Measurements from ENCODE around the gene ASAP2. TPM values are rescaled to one million over a fixed set of nuclear protein-coding genes. Genes with fewer than 3 reads are reported as not detected.

Gene ASAP2
- polyA plus RNA-seq, 3 donors = 0.08 to 1.1 (median 0.20) TPM

DNA sequence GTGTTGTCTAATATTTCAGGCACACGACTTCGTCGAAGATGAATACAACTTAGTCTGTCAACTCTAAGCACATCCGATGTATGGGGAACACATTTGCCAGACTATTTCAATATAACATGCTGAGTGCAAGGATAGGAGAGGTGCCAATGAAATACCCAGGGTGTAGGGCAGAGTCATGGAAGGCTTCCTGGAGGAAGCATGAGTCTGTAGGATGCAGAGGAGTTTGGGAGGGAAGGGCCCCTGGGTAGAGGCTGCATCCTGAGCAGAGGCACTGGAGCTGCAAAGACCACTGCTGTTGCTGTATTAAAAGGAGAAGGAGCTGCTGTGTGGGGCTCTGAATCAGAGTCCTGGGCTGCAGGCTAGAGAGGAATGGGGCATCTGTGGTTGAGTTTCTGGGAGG is 89.9 kb downstream of the ASAP2 start:
- no peak overlapping the region for H3K4me3 Mint-ChIP-seq
- Histone ChIP-seq H3K36me3 (replicated peaks in 1 of 2; ENCODE audit: control insufficient read depth in 1 of 2, insufficient read depth in 2 of 2, low read length in 2 of 2) (no peaks in the 10 kb centered on the region), H2AFZ (ENCODE audit: insufficient read depth, low read depth, low read length, poor library complexity, severe bottlenecking) (no peak overlapping the region), H3K4me2 (replicated peaks; ENCODE audit: extremely low read depth, low read length, poor library complexity, severe bottlenecking) (no peak overlapping the region), H3K9me3 (replicated peaks in 1 of 2; ENCODE audit: control insufficient read depth in 1 of 2, insufficient read depth in 1 of 2, low read length in 2 of 2) (no peaks in the 10 kb centered on the region), H3K4me3 (replicated peaks in 1 of 3; ENCODE audit: low read depth in 2 of 3, low read length in 3 of 3) (no peak overlapping the region), H3K27ac (ENCODE audit: low read depth in 1 of 2, low read length in 2 of 2) (no peak overlapping the region), H3K79me2 (ENCODE audit: insufficient read depth, low read length) (no peaks in the 10 kb centered on the region), H4K20me1 (ENCODE audit: insufficient read depth, low read length) (no peaks in the 10 kb centered on the region), H3K27me3 (ENCODE audit: control insufficient read depth in 2 of 2, insufficient read depth in 2 of 2, low read length in 2 of 2) (no peaks in the 10 kb centered on the region), H3K9ac (ENCODE audit: insufficient read depth, low read length, poor library complexity, severe bottlenecking) (no peak overlapping the region), H3K4me1 (ENCODE audit: control insufficient read depth in 1 of 2, insufficient read depth in 2 of 2, low read length in 2 of 2) (no peaks in the 10 kb centered on the region)
- no peak for DNase-seq
- H3K9me3 Mint-ChIP-seq = no peaks in the 10 kb centered on the region
- no CpG with 5 or more reads among the region's 4 CpGs for WGBS (ENCODE audit: insufficient coverage)
- intact Hi-C loops (cut with micrococcal nuclease) = no loop called here
- no peak overlapping the region for H3K27ac Mint-ChIP-seq
- H3K36me3 Mint-ChIP-seq = no peaks in the 10 kb centered on the region
- TF ChIP-seq, protein P1, sequence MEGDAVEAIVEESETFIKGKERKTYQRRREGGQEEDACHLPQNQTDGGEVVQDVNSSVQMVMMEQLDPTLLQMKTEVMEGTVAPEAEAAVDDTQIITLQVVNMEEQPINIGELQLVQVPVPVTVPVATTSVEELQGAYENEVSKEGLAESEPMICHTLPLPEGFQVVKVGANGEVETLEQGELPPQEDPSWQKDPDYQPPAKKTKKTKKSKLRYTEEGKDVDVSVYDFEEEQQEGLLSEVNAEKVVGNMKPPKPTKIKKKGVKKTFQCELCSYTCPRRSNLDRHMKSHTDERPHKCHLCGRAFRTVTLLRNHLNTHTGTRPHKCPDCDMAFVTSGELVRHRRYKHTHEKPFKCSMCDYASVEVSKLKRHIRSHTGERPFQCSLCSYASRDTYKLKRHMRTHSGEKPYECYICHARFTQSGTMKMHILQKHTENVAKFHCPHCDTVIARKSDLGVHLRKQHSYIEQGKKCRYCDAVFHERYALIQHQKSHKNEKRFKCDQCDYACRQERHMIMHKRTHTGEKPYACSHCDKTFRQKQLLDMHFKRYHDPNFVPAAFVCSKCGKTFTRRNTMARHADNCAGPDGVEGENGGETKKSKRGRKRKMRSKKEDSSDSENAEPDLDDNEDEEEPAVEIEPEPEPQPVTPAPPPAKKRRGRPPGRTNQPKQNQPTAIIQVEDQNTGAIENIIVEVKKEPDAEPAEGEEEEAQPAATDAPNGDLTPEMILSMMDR (IDR thresholded peaks at IDR 0.05) = no peak
- H3K27me3 Mint-ChIP-seq (ENCODE audit: low read depth in 3 of 3) = peaks cover 0 to 2% (median 0%) of the 10 kb centered on the region in 3 donors
- no peaks in the 10 kb centered on the region for H3K4me1 Mint-ChIP-seq

DNA sequence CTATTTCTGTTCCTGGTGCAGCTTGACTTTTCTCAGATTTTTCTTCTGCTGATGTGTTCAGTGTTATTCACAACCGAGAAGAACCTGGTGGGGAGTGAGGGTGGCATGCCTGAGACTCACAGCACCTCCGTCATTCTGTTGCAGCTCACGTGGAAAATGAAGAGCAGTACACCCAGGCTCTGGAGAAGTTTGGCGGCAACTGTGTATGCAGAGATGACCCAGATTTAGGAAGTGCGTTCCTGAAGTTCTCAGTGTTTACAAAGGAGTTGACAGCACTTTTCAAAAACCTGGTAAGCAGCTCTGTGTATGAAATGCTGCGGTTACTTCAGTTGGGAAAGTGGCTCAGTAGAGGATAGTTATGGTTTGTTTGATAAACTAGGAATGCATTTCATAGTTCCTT is 90.5 kb downstream of the ASAP2 start:
- no peaks in the 10 kb centered on the region for H3K27me3 ChIP-seq (ENCODE audit: control insufficient read depth in 2 of 2, insufficient read depth in 2 of 2, low read length in 2 of 2)
- no peak overlapping the region for H3K4me3 Mint-ChIP-seq
- no peak for DNase-seq
- no peak overlapping the region for H3K27ac Mint-ChIP-seq
- no peaks in the 10 kb centered on the region for H3K9me3 Mint-ChIP-seq
- H3K9me3 ChIP-seq (replicated peaks in 1 of 2; ENCODE audit: control insufficient read depth in 1 of 2, insufficient read depth in 1 of 2, low read length in 2 of 2) = no peaks in the 10 kb centered on the region
- no peaks in the 10 kb centered on the region for H3K36me3 ChIP-seq (replicated peaks in 1 of 2; ENCODE audit: control insufficient read depth in 1 of 2, insufficient read depth in 2 of 2, low read length in 2 of 2)
- H3K36me3 Mint-ChIP-seq = no peaks in the 10 kb centered on the region
- 98% methylated on average over 5 of the region's 6 CpGs for WGBS (ENCODE audit: insufficient coverage)
- H3K4me1 ChIP-seq (ENCODE audit: control insufficient read depth in 1 of 2, insufficient read depth in 2 of 2, low read length in 2 of 2) = no peaks in the 10 kb centered on the region
- H2AFZ ChIP-seq (ENCODE audit: insufficient read depth, low read depth, low read length, poor library complexity, severe bottlenecking) = no peak overlapping the region
- no peak overlapping the region for H3K9ac ChIP-seq (ENCODE audit: insufficient read depth, low read length, poor library complexity, severe bottlenecking)
- no peak overlapping the region for H3K4me3 ChIP-seq (replicated peaks in 1 of 3; ENCODE audit: low read depth in 2 of 3, low read length in 3 of 3)
- no peaks in the 10 kb centered on the region for H3K27me3 Mint-ChIP-seq (ENCODE audit: low read depth in 3 of 3)
- H3K79me2 ChIP-seq (ENCODE audit: insufficient read depth, low read length) = no peaks in the 10 kb centered on the region
- no peaks in the 10 kb centered on the region for H3K4me1 Mint-ChIP-seq
- H3K27ac ChIP-seq (ENCODE audit: low read depth in 1 of 2, low read length in 2 of 2) = no peak overlapping the region
- TF ChIP-seq, protein P1 (IDR thresholded peaks at IDR 0.05) = no peak
- intact Hi-C loops (cut with micrococcal nuclease) = no loop called here
- H4K20me1 ChIP-seq (ENCODE audit: insufficient read depth, low read length) = no peaks in the 10 kb centered on the region
- H3K4me2 ChIP-seq (replicated peaks; ENCODE audit: extremely low read depth, low read length, poor library complexity, severe bottlenecking) = no peak overlapping the region

Measured in CD14-positive monocyte (primary cell).